Measurements from ENCODE around the gene SIRT2.

DNA sequence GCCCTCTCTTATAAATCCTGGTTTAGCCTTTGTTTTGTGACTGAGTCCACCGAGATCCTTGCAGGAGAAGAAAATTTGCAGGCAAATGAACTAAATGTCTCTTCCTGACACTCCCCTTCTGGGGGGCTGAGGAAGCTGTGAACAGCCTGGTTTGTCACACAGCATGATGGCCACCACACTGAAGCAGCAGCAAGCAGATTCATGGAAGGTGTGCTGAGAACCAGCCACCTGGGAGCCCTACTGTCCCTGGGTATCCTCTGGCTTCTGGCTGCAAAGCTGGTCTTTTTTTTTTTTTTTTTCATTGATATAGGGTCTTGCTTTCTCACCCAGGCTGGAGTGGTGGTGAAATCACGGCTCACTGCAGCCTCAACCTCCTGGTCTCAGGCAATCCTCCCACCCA is 42.6 kb upstream of the SIRT2 start:
- TF ChIP-seq EZH2 (IDR thresholded peaks at IDR 0.05; ENCODE audit: insufficient read depth, poor library complexity, severe bottlenecking): no peak
- TF ChIP-seq EZH2phosphoT487 (IDR thresholded peaks at IDR 0.05; ENCODE audit: insufficient read depth, low read depth): no peak

Data from GM23248 (cell line).